HepG2 (cell line): ENCODE results near the gene PLRG1. TPM values are rescaled to one million over a fixed set of nuclear protein-coding genes. Genes with fewer than 3 reads are reported as not detected.
A peak's percentile ranks its signal among the peaks of the same experiment; 100 is the strongest.

Experiments used
- EP300 ChIP-seq, 3 experiments: sonication (generic) in 1 of 3; formaldehyde crosslinking in 1 of 3; IDR thresholded peaks; 2 replicates each; pipeline versions ENCODE4 v1.5.1 to v1.6.1; 2011 to 2020; ENCODE audit warnings: low read depth in 2 of 3, low read length in 2 of 3, borderline replicate concordance in 1 of 3, improper control_type of control experiment in 1 of 3, mild to moderate bottlenecking in 1 of 3, missing genetic modification reagents in 1 of 3, moderate library complexity in 1 of 3
- EZH2 ChIP-seq: conservative IDR thresholded peaks from 2 replicates; pipeline ENCODE4 v1.6.1; 2012; ENCODE audit warnings: mild to moderate bottlenecking, low read depth, low read length, moderate library complexity
- FOXA3 ChIP-seq: IDR thresholded peaks from 2 replicates; pipeline ENCODE4 v1.6.1; 2016; ENCODE audit warnings: missing genetic modification reagents, missing compliant biosample characterization
- HMG20B ChIP-seq: conservative IDR thresholded peaks from 2 replicates; pipeline ENCODE4 v1.6.1; 2016; ENCODE audit warnings: missing genetic modification reagents, missing compliant biosample characterization
- KAT8 ChIP-seq: IDR thresholded peaks from 2 replicates; pipeline ENCODE4 v1.6.1; 2016; ENCODE audit warnings: missing genetic modification reagents, missing compliant biosample characterization
- NONO ChIP-seq, 2 experiments: fragments of 450-650 bp in 1 of 2; sonication (generic) in 1 of 2; formaldehyde crosslinking in 1 of 2; IDR thresholded peaks in 1 of 2; conservative IDR thresholded peaks in 1 of 2; 2 replicates each; pipeline versions ENCODE4 v1.6.1 to v1.8.0; 2017 to 2022; ENCODE audit warnings: mild to moderate bottlenecking in 1 of 2, missing genetic modification reagents in 1 of 2, moderate library complexity in 1 of 2
- NR2F6 ChIP-seq, 2 experiments: IDR thresholded peaks; 2 replicates each; pipeline ENCODE4 v1.6.1; 2016; ENCODE audit warnings: antibody characterized with exemption in 1 of 2, mild to moderate bottlenecking in 1 of 2
- PHF21A ChIP-seq: sonication (generic); formaldehyde crosslinking; IDR thresholded peaks from 2 replicates; pipeline ENCODE4 v1.5.0; 2020; ENCODE audit warnings: mild to moderate bottlenecking, missing genetic modification reagents
- RXRB ChIP-seq: IDR thresholded peaks from 2 replicates; pipeline ENCODE4 v1.6.1; 2016; ENCODE audit warnings: borderline replicate concordance, missing genetic modification reagents, missing compliant biosample characterization
- SOX5 ChIP-seq: IDR thresholded peaks from 2 replicates; pipeline ENCODE4 v1.6.1; 2016; ENCODE audit warnings: borderline replicate concordance
- TOE1 ChIP-seq: sonication (generic); formaldehyde crosslinking; IDR thresholded peaks from 2 replicates; pipeline ENCODE4 v1.4.0; 2020; ENCODE audit warnings: mild to moderate bottlenecking, missing genetic modification reagents
- ZBTB20 ChIP-seq: sonication (generic); formaldehyde crosslinking; IDR thresholded peaks from 2 replicates; pipeline ENCODE4 v1.8.1; 2023; ENCODE audit warnings: missing genetic modification reagents, low read depth, mild to moderate bottlenecking, borderline replicate concordance
- ZNF207 ChIP-seq: fragments of 450-650 bp; IDR thresholded peaks from 2 replicates; pipeline ENCODE4 v1.6.1; 2016; ENCODE audit warnings: antibody characterized with exemption, borderline replicate concordance
- polyA plus RNA-seq, 8 experiments: library from polyadenylated mRNA; depleted of rRNA in 3 of 8; stranded (reverse) in 7 of 8; unstranded in 1 of 8; fragments of >200 nt; fragmentation: Illumina TruSeq in 4 of 8; extraction: Trizol in 4 of 8; gene quantifications; 2 replicates each; pipeline versions ENCODE4 v1.2.1 to v1.2.3, GENCODE V29; 2011 to 2016; ENCODE audit warnings: low read depth in 4 of 8, missing spikeins in 1 of 8, mixed read lengths in 1 of 8; ENCODE audit not compliant: insufficient read depth in 1 of 8
- total RNA-seq, 5 experiments: library from RNA; depleted of rRNA; stranded (reverse); fragments of >200 nt; fragmentation: Illumina TruSeq; extraction: Trizol; gene quantifications; 2 replicates each; pipeline ENCODE4 v1.2.3, GENCODE V29; 2016; ENCODE audit warnings: low read depth in 1 of 5
- TF ChIP-seq, protein P1 (sequence below): sonication (generic); formaldehyde crosslinking; IDR thresholded peaks from 2 replicates; pipeline ENCODE4 v1.5.0; 2020; ENCODE audit warnings: mild to moderate bottlenecking, missing genetic modification reagents, borderline replicate concordance
- TF ChIP-seq, protein P2 (sequence below): IDR thresholded peaks from 2 replicates; pipeline ENCODE4 v1.6.1; 2012; ENCODE audit warnings: low read depth, low read length, improper control_type of control experiment
- TF ChIP-seq, protein P3 (sequence below): IDR thresholded peaks from 2 replicates; pipeline ENCODE4 v1.6.1; 2016
- TF ChIP-seq, protein P4 (sequence below): sonication (generic); formaldehyde crosslinking; IDR thresholded peaks from 2 replicates; pipeline ENCODE4 v1.4.0; 2020; ENCODE audit warnings: low read depth, mild to moderate bottlenecking, missing genetic modification reagents
- TF ChIP-seq, protein P5 (sequence below): sonication (generic); formaldehyde crosslinking; IDR thresholded peaks from 2 replicates; pipeline ENCODE4 v1.5.0; 2020; ENCODE audit warnings: missing genetic modification reagents
- TF ChIP-seq, protein P6 (sequence below): sonication (generic); formaldehyde crosslinking; conservative IDR thresholded peaks from 2 replicates; pipeline ENCODE4 v1.4.0; 2020; ENCODE audit warnings: missing genetic modification reagents

The PLRG1 gene
- total and polyA plus RNA-seq, 2 of the 13 experiments (the other 11 are each of a cell fraction or from before 2014, with no cell fraction given), result 77.3 to 110 TPM

DNA sequence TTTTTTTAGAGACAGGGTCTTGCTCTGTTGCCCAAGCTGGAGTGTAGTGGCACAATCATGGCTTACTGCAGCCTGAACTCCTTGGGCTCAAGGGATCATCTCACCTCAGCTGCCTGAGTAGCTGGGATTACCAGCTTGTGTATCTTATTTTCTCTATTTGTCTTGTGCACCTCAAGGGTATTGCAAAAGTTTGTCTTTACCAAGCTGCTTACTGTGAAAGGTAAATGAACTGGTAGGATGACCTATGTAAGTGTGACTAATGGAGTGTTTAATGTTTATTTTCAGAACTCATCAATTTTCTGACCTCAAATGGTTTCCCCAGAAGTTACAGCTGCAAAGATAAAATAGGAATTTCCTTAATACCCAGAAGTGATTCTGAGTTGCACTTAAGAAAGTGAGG is 45.6 kb upstream of the PLRG1 start (continued):
- TF ChIP-seq, protein P1, sequence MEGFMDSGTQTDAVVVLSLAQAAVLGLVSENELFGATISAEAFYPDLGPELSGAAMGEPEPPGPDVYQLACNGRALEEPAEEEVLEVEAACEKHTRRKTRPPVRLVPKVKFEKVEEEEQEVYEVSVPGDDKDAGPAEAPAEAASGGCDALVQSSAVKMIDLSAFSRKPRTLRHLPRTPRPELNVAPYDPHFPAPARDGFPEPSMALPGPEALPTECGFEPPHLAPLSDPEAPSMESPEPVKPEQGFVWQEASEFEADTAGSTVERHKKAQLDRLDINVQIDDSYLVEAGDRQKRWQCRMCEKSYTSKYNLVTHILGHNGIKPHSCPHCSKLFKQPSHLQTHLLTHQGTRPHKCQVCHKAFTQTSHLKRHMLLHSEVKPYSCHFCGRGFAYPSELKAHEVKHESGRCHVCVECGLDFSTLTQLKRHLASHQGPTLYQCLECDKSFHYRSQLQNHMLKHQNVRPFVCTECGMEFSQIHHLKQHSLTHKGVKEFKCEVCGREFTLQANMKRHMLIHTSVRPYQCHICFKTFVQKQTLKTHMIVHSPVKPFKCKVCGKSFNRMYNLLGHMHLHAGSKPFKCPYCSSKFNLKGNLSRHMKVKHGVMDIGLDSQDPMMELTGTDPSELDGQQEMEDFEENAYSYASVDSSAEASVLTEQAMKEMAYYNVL (CRISPR knock-in tag), result 0 out of 2 replicates have a peak, but pooled peaks have one; percentile 37
- peak; percentile 98 for TF ChIP-seq RXRB (CRISPR knock-in tag)
- TF ChIP-seq NONO (IDR thresholded peaks at IDR 0.05), result no peak
- no peak for TF ChIP-seq NONO (CRISPR knock-in tag; conservative IDR thresholded peaks at IDR 0.05)
- TF ChIP-seq, protein P2, sequence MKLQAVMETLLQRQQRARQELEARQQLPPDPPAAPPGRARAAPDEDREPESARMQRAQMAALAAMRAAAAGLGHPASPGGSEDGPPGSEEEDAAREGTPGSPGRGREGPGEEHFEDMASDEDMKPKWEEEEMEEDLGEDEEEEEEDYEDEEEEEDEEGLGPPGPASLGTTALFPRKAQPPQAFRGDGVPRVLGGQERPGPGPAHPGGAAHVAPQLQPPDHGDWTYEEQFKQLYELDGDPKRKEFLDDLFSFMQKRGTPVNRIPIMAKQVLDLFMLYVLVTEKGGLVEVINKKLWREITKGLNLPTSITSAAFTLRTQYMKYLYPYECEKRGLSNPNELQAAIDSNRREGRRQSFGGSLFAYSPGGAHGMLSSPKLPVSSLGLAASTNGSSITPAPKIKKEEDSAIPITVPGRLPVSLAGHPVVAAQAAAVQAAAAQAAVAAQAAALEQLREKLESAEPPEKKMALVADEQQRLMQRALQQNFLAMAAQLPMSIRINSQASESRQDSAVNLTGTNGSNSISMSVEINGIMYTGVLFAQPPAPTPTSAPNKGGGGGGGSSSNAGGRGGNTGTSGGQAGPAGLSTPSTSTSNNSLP, result peak; percentile 51; the same call in 1 of the 2 replicates
- peak; percentile 87 for TF ChIP-seq SOX5 (CRISPR knock-in tag)
- peak in 1 of 2 experiments; percentile 98; a peak in 2 of 4 replicates for TF ChIP-seq EP300 (IDR thresholded peaks at IDR 0.05; ENCODE audit: low read depth in 2 of 2, low read length in 2 of 2)
- TF ChIP-seq EP300 (CRISPR knock-in tag; IDR thresholded peaks at IDR 0.05; ENCODE audit: borderline replicate concordance), result peak; percentile 83; the same call in 1 of the 2 replicates
- no peak for TF ChIP-seq ZNF207
- peak; percentile 88; the same call in 1 of the 2 replicates for TF ChIP-seq ZBTB20 (CRISPR knock-in tag)
- TF ChIP-seq, protein P3, sequence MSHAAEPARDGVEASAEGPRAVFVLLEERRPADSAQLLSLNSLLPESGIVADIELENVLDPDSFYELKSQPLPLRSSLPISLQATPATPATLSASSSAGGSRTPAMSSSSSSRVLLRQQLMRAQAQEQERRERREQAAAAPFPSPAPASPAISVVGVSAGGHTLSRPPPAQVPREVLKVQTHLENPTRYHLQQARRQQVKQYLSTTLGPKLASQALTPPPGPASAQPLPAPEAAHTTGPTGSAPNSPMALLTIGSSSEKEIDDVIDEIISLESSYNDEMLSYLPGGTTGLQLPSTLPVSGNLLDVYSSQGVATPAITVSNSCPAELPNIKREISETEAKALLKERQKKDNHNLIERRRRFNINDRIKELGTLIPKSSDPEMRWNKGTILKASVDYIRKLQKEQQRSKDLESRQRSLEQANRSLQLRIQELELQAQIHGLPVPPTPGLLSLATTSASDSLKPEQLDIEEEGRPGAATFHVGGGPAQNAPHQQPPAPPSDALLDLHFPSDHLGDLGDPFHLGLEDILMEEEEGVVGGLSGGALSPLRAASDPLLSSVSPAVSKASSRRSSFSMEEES, result peak; percentile 37; the same call in 1 of the 2 replicates
- peak; percentile 87 for TF ChIP-seq NR2F6 (IDR thresholded peaks at IDR 0.05)
- peak; percentile 84 for TF ChIP-seq NR2F6 (CRISPR knock-in tag; IDR thresholded peaks at IDR 0.05)
- TF ChIP-seq HMG20B, result peak; percentile 83
- TF ChIP-seq KAT8 (CRISPR knock-in tag), result peak; percentile 74
- no peak for TF ChIP-seq EZH2
- peak; percentile 97 for TF ChIP-seq FOXA3
- 0 out of 2 replicates have a peak, but pooled peaks have one; percentile 28 for TF ChIP-seq PHF21A (CRISPR knock-in tag)
- TF ChIP-seq, protein P4, sequence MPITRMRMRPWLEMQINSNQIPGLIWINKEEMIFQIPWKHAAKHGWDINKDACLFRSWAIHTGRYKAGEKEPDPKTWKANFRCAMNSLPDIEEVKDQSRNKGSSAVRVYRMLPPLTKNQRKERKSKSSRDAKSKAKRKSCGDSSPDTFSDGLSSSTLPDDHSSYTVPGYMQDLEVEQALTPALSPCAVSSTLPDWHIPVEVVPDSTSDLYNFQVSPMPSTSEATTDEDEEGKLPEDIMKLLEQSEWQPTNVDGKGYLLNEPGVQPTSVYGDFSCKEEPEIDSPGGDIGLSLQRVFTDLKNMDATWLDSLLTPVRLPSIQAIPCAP, result no peak
- TF ChIP-seq, protein P5, sequence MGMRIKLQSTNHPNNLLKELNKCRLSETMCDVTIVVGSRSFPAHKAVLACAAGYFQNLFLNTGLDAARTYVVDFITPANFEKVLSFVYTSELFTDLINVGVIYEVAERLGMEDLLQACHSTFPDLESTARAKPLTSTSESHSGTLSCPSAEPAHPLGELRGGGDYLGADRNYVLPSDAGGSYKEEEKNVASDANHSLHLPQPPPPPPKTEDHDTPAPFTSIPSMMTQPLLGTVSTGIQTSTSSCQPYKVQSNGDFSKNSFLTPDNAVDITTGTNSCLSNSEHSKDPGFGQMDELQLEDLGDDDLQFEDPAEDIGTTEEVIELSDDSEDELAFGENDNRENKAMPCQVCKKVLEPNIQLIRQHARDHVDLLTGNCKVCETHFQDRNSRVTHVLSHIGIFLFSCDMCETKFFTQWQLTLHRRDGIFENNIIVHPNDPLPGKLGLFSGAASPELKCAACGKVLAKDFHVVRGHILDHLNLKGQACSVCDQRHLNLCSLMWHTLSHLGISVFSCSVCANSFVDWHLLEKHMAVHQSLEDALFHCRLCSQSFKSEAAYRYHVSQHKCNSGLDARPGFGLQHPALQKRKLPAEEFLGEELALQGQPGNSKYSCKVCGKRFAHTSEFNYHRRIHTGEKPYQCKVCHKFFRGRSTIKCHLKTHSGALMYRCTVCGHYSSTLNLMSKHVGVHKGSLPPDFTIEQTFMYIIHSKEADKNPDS (CRISPR knock-in tag), result no peak
- TF ChIP-seq, protein P6, sequence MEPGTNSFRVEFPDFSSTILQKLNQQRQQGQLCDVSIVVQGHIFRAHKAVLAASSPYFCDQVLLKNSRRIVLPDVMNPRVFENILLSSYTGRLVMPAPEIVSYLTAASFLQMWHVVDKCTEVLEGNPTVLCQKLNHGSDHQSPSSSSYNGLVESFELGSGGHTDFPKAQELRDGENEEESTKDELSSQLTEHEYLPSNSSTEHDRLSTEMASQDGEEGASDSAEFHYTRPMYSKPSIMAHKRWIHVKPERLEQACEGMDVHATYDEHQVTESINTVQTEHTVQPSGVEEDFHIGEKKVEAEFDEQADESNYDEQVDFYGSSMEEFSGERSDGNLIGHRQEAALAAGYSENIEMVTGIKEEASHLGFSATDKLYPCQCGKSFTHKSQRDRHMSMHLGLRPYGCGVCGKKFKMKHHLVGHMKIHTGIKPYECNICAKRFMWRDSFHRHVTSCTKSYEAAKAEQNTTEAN, result peak; percentile 93
- TF ChIP-seq TOE1 (CRISPR knock-in tag), result no peak
